Fibroblast of lung (primary cell): ENCODE data around the gene SLC25A33.

Experiments
- CTCF ChIP-seq, 2 donors: IDR thresholded peaks in 1 of 2; conservative IDR thresholded peaks in 1 of 2; 1 replicate in 1 of 2; 2 replicates in 1 of 2; pipeline ENCODE4 v1.5.1; 2011 to 2012; ENCODE audit warnings: low read length in 2 of 2, control low read depth in 1 of 2, inconsistent platforms in 1 of 2, low read depth in 1 of 2, mild to moderate bottlenecking in 1 of 2
- EZH2 ChIP-seq: IDR thresholded peaks from 2 replicates; pipeline ENCODE4 v1.5.1; 2012; ENCODE audit warnings: low read length, control low read depth, mild to moderate bottlenecking; ENCODE audit errors: missing control alignments

DNA sequence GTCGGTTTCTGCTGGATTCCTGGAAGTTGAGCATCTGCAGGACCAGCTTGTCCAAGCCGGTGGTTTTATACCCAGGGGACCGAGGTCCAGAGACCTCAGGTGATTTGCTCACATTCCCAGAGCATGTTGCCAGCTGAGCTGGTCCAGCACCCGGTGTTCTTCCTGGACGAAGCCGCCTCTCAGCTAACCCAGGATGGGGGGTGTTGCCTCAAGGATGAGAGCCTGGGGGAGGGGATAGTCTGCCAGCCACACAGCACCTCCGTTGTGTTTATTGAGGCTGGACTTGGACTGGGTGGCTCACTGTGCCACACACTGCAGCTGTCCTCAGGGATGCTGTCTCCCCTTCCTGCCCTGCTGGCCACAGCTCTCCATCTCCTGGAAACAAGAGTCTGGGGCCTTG is 50.9 kb downstream of the SLC25A33 start:
- TF ChIP-seq CTCF (conservative IDR thresholded peaks at IDR 0.05 in 1 of 2, IDR thresholded peaks at IDR 0.05 in 1 of 2; ENCODE audit: low read depth in 1 of 2, low read length in 2 of 2) (no peak), EZH2 (no peak)
